Transverse colon (tissue), 4 donors: ENCODE measurements around the gene DNAJC5.

Source experiments
- CTCF ChIP-seq, 5 experiments: fragments of 200-600 bp in 3 of 5; fragments of 450-650 bp in 2 of 5; sonication (generic) in 3 of 5; IDR thresholded peaks; 1 replicate in 2 of 5; 2 replicates in 3 of 5; pipeline ENCODE4 v1.5.1; 2016 to 2017; ENCODE audit warnings: antibody characterized with exemption in 5 of 5, inconsistent platforms in 3 of 5, mild to moderate bottlenecking in 2 of 5, moderate library complexity in 1 of 5
- POLR2AphosphoS5 ChIP-seq, 3 donors: sonication (generic); formaldehyde crosslinking; IDR thresholded peaks; one replicate each; pipeline ENCODE4 v1.6.1; 2016; ENCODE audit warnings: antibody characterized with exemption in 3 of 3

- no peak for TF ChIP-seq POLR2AphosphoS5 (IDR thresholded peaks at IDR 0.05)
- no peak for TF ChIP-seq CTCF (IDR thresholded peaks at IDR 0.05)
Measured at GRCh38 chr20:63878899-63879663, 15.8 kb upstream of the DNAJC5 start.
